Measurements from ENCODE around the gene MUC6.

The MUC6 gene

GRCh38 chr11:970319-970871 lies 66.1 kb downstream of the MUC6 start:
- ATAC-seq = no peak
- TF ChIP-seq PPARA (CRISPR knock-in tag; IDR thresholded peaks at IDR 0.05; ENCODE audit: borderline replicate concordance) (no peak), ZNF70 (CRISPR knock-in tag; IDR thresholded peaks at IDR 0.05) (no peak), ZC3H10 (CRISPR knock-in tag; IDR thresholded peaks at IDR 0.05) (no peak), ZFP30 (CRISPR knock-in tag; IDR thresholded peaks at IDR 0.05) (no peak)
- TF ChIP-seq, protein P1, sequence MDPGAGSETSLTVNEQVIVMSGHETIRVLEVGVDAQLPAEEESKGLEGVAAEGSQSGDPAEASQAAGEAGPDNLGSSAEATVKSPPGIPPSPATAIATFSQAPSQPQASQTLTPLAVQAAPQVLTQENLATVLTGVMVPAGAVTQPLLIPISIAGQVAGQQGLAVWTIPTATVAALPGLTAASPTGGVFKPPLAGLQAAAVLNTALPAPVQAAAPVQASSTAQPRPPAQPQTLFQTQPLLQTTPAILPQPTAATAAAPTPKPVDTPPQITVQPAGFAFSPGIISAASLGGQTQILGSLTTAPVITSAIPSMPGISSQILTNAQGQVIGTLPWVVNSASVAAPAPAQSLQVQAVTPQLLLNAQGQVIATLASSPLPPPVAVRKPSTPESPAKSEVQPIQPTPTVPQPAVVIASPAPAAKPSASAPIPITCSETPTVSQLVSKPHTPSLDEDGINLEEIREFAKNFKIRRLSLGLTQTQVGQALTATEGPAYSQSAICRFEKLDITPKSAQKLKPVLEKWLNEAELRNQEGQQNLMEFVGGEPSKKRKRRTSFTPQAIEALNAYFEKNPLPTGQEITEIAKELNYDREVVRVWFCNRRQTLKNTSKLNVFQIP (CRISPR knock-in tag; IDR thresholded peaks at IDR 0.05; ENCODE audit: borderline replicate concordance, low read depth) = no peak

DNA sequence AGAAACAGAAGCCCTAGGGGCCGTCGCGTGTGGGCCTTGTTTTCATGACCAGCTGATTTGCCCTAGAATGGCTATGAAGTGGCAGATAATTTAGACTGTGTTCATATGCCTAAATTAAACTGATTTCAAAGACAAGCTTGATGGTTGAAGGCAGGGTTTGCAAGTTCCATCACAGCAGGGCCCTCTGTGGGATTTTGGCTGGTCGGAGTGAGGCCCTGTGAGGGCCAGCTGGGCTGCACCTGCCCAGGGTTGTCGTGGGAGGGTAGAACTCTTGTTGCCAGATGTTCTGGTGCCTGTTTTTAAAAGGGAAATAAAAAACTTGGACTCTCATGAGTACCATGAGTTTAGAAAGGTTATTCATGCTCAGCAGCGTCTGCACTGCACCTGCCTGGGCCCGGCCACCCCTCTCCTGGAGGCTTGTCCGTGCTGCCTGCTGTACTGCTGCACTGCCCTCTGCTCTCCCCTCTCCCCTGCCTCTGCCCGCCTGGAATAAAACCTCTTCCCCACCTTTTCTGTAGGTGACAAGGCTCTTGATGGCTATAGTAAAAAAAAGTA lies 66.8 kb downstream of the MUC6 start:
- no peak for TF ChIP-seq ESRRG (CRISPR knock-in tag; IDR thresholded peaks at IDR 0.05)
- TF ChIP-seq ARNTL (CRISPR knock-in tag; IDR thresholded peaks at IDR 0.05; ENCODE audit: borderline replicate concordance, low read depth) = no peak
- TF ChIP-seq, protein P1 (CRISPR knock-in tag; IDR thresholded peaks at IDR 0.05; ENCODE audit: borderline replicate concordance, low read depth) = no peak
- no peak for TF ChIP-seq SNAI2 (CRISPR knock-in tag; IDR thresholded peaks at IDR 0.05)
- TF ChIP-seq TOX (CRISPR knock-in tag; IDR thresholded peaks at IDR 0.05; ENCODE audit: borderline replicate concordance) = no peak
- TF ChIP-seq ZFP3 (CRISPR knock-in tag; IDR thresholded peaks at IDR 0.05) = no peak
- no peak for TF ChIP-seq CSDC2 (CRISPR knock-in tag; IDR thresholded peaks at IDR 0.05)
- TF ChIP-seq GLIS3 (CRISPR knock-in tag; IDR thresholded peaks at IDR 0.05) = no peak
- no peak for TF ChIP-seq ISL1 (CRISPR knock-in tag; IDR thresholded peaks at IDR 0.05)
- no peak for TF ChIP-seq PATZ1 (CRISPR knock-in tag; IDR thresholded peaks at IDR 0.05; ENCODE audit: borderline replicate concordance)
- TF ChIP-seq ZNF70 (CRISPR knock-in tag; IDR thresholded peaks at IDR 0.05) = no peak
- TF ChIP-seq PPARA (CRISPR knock-in tag; IDR thresholded peaks at IDR 0.05; ENCODE audit: borderline replicate concordance) = no peak
- TF ChIP-seq ZFP30 (CRISPR knock-in tag; IDR thresholded peaks at IDR 0.05) = no peak
- TF ChIP-seq TSHZ2 (CRISPR knock-in tag; IDR thresholded peaks at IDR 0.05) = no peak
- TF ChIP-seq ZNF8 (CRISPR knock-in tag; IDR thresholded peaks at IDR 0.05) = no peak
- TF ChIP-seq TCF4 (CRISPR knock-in tag; IDR thresholded peaks at IDR 0.05; ENCODE audit: borderline replicate concordance) = no peak
- ATAC-seq = no peak

DNA sequence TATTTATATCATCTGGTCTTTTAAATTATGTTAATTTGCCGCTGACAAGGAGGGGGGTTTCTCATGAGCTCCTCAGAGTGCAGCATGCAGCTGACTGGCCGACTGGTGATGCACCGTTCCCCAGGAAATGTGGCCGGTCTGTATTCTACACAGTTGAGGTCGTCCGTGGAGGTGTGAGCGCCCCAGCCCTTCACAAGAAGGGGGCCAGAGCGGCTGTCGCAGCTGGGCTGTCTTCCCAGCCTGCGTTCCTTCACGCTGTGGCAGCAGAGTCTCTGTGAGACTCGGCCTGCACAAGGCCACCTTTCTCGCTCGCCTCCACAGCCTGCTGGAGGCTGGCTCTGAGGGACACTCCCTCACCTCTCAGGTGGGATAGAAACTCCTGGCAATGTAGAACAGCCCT lies 67.7 kb downstream of the MUC6 start:
- no peak for ATAC-seq
- TF ChIP-seq CSRNP3 (CRISPR knock-in tag; IDR thresholded peaks at IDR 0.05) (no peak), ZNF8 (CRISPR knock-in tag; IDR thresholded peaks at IDR 0.05) (no peak), CSDC2 (CRISPR knock-in tag; IDR thresholded peaks at IDR 0.05) (no peak), ZFP3 (CRISPR knock-in tag; IDR thresholded peaks at IDR 0.05) (no peak), PPARA (CRISPR knock-in tag; IDR thresholded peaks at IDR 0.05; ENCODE audit: borderline replicate concordance) (no peak), TSHZ2 (CRISPR knock-in tag; IDR thresholded peaks at IDR 0.05) (no peak), OSR1 (CRISPR knock-in tag; IDR thresholded peaks at IDR 0.05) (no peak), SNAI2 (CRISPR knock-in tag; IDR thresholded peaks at IDR 0.05) (no peak), TOX (CRISPR knock-in tag; IDR thresholded peaks at IDR 0.05; ENCODE audit: borderline replicate concordance) (no peak), ZFP30 (CRISPR knock-in tag; IDR thresholded peaks at IDR 0.05) (no peak), ZNF565 (CRISPR knock-in tag; conservative IDR thresholded peaks at IDR 0.05; ENCODE audit: low read depth) (no peak), BACH2 (CRISPR knock-in tag; IDR thresholded peaks at IDR 0.05; ENCODE audit: borderline replicate concordance) (no peak), ARNTL (CRISPR knock-in tag; IDR thresholded peaks at IDR 0.05; ENCODE audit: borderline replicate concordance, low read depth) (no peak), ESRRG (CRISPR knock-in tag; IDR thresholded peaks at IDR 0.05) (no peak)
- TF ChIP-seq, protein P1 (CRISPR knock-in tag; IDR thresholded peaks at IDR 0.05; ENCODE audit: borderline replicate concordance, low read depth) = no peak

Data from SK-N-SH treated with all-trans-retinoic acid at 6 μM for 48 hours (cell line).